ENCODE measurements around the gene KCTD11. TPM values are rescaled to one million over a fixed set of nuclear protein-coding genes. Genes with fewer than 3 reads are reported as not detected.

Gene KCTD11
- total and polyA plus RNA-seq, 2 experiments from 2014 or later: 16.2 to 27.2 TPM

- no peaks in the 10 kb centered on the region for H3F3A ChIP-seq (ENCODE audit: insufficient read depth)
- H3K9me2 ChIP-seq (ENCODE audit: insufficient read depth): no peaks in the 10 kb centered on the region
- no peak for TF ChIP-seq EZH2phosphoT487 (IDR thresholded peaks at IDR 0.05; ENCODE audit: insufficient read depth, low read depth)
- no peak for TF ChIP-seq EZH2 (IDR thresholded peaks at IDR 0.05; ENCODE audit: insufficient read depth, poor library complexity, severe bottlenecking)
- 71 to 88% methylated on average over 2 of the region's 2 CpGs for WGBS, 2 experiments (ENCODE audit: low coverage in 1 of 2, low lambda C conversion rate in 2 of 2, missing lambda C conversion rate in 2 of 2)
- DNase-seq: no peak
- H3K4me3 ChIP-seq: no peak overlapping the region
- no peaks in the 10 kb centered on the region for H3K36me3 ChIP-seq (ENCODE audit: low read depth)
- no peaks in the 10 kb centered on the region for H3K27me3 ChIP-seq (replicated peaks; ENCODE audit: insufficient read depth)
- no peak overlapping the region for H3K4me2 ChIP-seq (ENCODE audit: unreplicated experiment)
- H3K79me2 ChIP-seq (ENCODE audit: insufficient read depth): no peaks in the 10 kb centered on the region
- no peaks in the 10 kb centered on the region for H4K20me1 ChIP-seq (ENCODE audit: insufficient read depth)
- H3K27ac ChIP-seq: no peak overlapping the region
- H3K4me1 ChIP-seq (ENCODE audit: insufficient read depth): no peaks in the 10 kb centered on the region
- in situ Hi-C loops (cut with MboI): no loop called here
- H2AFZ ChIP-seq: no peak overlapping the region
- no peaks in the 10 kb centered on the region for H3K9me3 ChIP-seq (ENCODE audit: low read depth)
- H3K9ac ChIP-seq: no peak overlapping the region
These were observed 22.4 kb downstream of the KCTD11 start for GRCh38 chr17:7374353-7374752.

DNA sequence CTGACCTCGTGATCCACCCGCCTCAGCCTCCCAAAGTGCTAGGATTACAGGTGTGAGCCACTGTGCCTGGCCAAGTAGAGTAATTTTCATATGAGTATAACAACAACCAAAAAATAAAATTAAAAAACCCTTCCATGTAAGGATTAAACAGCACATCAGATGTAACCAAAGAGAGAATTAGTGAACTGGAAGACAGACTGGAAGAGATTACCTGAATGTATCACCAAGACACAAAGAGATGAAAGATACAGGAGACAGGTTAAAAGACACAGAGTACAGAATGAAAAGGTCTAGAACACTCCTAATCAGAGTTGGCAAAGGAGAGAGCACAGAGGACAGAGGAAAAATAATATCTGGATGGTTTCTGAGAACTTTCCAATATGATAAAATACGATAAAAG is 27.2 kb downstream of the KCTD11 start:
- Histone ChIP-seq H3K27me3 (replicated peaks; ENCODE audit: insufficient read depth) (no peaks in the 10 kb centered on the region), H4K20me1 (ENCODE audit: insufficient read depth) (no peaks in the 10 kb centered on the region), H3K4me1 (ENCODE audit: insufficient read depth) (peaks cover 6% of the 10 kb centered on the region), H3K4me3 (no peak overlapping the region), H3K9me2 (ENCODE audit: insufficient read depth) (no peaks in the 10 kb centered on the region), H3K27ac (no peak overlapping the region), H3K36me3 (ENCODE audit: low read depth) (no peaks in the 10 kb centered on the region), H3K9ac (no peak overlapping the region), H3K4me2 (ENCODE audit: unreplicated experiment) (no peak overlapping the region), H3K79me2 (ENCODE audit: insufficient read depth) (no peaks in the 10 kb centered on the region), H2AFZ (no peak overlapping the region), H3F3A (ENCODE audit: insufficient read depth) (no peaks in the 10 kb centered on the region), H3K9me3 (ENCODE audit: low read depth) (no peaks in the 10 kb centered on the region)
- 88% methylated on average over 3 of the region's 3 CpGs for whole genome bisulfite sequencing, 2 experiments (ENCODE audit: low coverage in 1 of 2, low lambda C conversion rate in 2 of 2, missing lambda C conversion rate in 2 of 2)
- no peak for DNase-seq
- TF ChIP-seq EZH2phosphoT487 (IDR thresholded peaks at IDR 0.05; ENCODE audit: insufficient read depth, low read depth) (no peak), EZH2 (IDR thresholded peaks at IDR 0.05; ENCODE audit: insufficient read depth, poor library complexity, severe bottlenecking) (no peak)
- in situ Hi-C loops (cut with MboI): no loop called here

- H3F3A ChIP-seq (ENCODE audit: insufficient read depth): no peaks in the 10 kb centered on the region
- peak overlapping the region; percentile 41 for H3K9ac ChIP-seq
- H3K9me3 ChIP-seq (ENCODE audit: low read depth): no peaks in the 10 kb centered on the region
- no peaks in the 10 kb centered on the region for H3K27me3 ChIP-seq (replicated peaks; ENCODE audit: insufficient read depth)
- TF ChIP-seq EZH2 (IDR thresholded peaks at IDR 0.05; ENCODE audit: insufficient read depth, poor library complexity, severe bottlenecking) (no peak), EZH2phosphoT487 (IDR thresholded peaks at IDR 0.05; ENCODE audit: insufficient read depth, low read depth) (no peak)
- peak overlapping the region; percentile 63 for H3K4me3 ChIP-seq
- H3K4me2 ChIP-seq (ENCODE audit: unreplicated experiment): peak overlapping the region; percentile 85
- WGBS, 2 experiments (ENCODE audit: low coverage in 1 of 2, low lambda C conversion rate in 2 of 2, missing lambda C conversion rate in 2 of 2): 15 to 18% methylated on average over 7 of the region's 7 CpGs
- H3K36me3 ChIP-seq (ENCODE audit: low read depth): no peaks in the 10 kb centered on the region
- H2AFZ ChIP-seq: peak overlapping the region; percentile 72
- in situ Hi-C loops (cut with MboI): no loop called here
- H3K9me2 ChIP-seq (ENCODE audit: insufficient read depth): no peaks in the 10 kb centered on the region
- DNase-seq: peak; percentile 81
- peaks cover 6% of the 10 kb centered on the region for H3K4me1 ChIP-seq (ENCODE audit: insufficient read depth)
- H3K27ac ChIP-seq: no peak overlapping the region
- H3K79me2 ChIP-seq (ENCODE audit: insufficient read depth): no peaks in the 10 kb centered on the region
- H4K20me1 ChIP-seq (ENCODE audit: insufficient read depth): no peaks in the 10 kb centered on the region
These were observed 28.4 kb downstream of the KCTD11 start for GRCh38 chr17:7380321-7380720.

DNA sequence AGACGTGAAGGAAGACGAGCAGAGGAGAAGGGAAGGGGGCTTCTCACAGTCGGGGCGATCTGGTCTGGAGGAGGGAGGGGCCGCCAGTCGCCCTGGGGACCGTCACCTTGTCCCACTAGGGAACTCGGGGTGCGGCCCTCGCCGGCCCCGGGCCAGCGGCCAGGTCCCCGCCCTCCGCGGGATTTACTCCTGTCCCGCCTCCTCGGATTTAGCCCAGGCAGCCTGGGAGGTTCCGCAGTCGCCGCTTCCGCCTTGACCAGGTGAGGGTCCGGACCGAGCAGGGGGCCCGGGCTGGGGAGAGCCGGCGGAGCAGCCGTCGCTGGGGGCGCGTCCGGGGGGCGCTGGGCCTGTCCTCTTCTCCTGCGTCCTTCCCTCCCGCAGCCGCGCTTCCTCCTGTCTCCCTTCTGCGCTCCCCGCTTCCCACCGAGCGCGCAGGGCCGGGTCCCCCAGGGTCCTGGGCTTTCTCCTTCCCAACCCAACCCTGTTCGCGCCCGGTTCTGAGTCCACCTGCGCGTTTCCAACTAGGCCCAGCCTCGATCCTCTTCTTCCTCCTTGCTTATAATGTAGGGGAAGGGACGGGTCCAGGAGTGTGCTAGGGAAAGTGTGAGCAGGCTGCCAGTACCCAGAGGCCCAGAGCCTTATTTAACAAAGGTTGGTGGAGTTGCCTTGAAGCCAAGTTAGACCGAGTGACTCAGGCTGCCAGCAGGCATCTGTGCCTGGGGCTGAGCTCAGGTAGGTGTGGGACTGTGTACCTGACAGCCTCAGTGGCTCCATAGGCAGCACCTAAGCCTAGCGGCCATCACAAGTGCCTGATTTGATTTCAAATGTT is 29.1 kb downstream of the KCTD11 start, which contains the start of gene TNK1:
TNK1 (plus strand) TSS at position 235 of the 829 bp plus-strand sequence. CDS start 1,838 bp downstream, outside the sequence.
- Histone ChIP-seq H3K27ac (no peak within 1 kb of the TSS), H3K4me1 (ENCODE audit: insufficient read depth) (peaks cover 6% of the 10 kb centered on the region), H2AFZ (peak within 1 kb of the TSS; percentile 72), H3K9ac (peak within 1 kb of the TSS; percentile 41), H3K36me3 (ENCODE audit: low read depth) (no peaks in the 10 kb centered on the region), H3K4me2 (ENCODE audit: unreplicated experiment) (peak within 1 kb of the TSS; percentile 85), H3K27me3 (replicated peaks; ENCODE audit: insufficient read depth) (no peaks in the 10 kb centered on the region), H3K9me2 (ENCODE audit: insufficient read depth) (no peaks in the 10 kb centered on the region), H3K79me2 (ENCODE audit: insufficient read depth) (no peaks in the 10 kb centered on the region), H4K20me1 (ENCODE audit: insufficient read depth) (no peaks in the 10 kb centered on the region), H3K4me3 (peak within 1 kb of the TSS; percentile 63), H3F3A (ENCODE audit: insufficient read depth) (no peaks in the 10 kb centered on the region), H3K9me3 (ENCODE audit: low read depth) (no peaks in the 10 kb centered on the region)
- 10% methylated on average over 27 to 34 of the region's 52 CpGs for WGBS, 2 experiments (ENCODE audit: low coverage in 1 of 2, low lambda C conversion rate in 2 of 2, missing lambda C conversion rate in 2 of 2)
- DNase-seq: peak; percentile 48
- in situ Hi-C loops (cut with MboI): no loop called here
- no peak for TF ChIP-seq EZH2 (IDR thresholded peaks at IDR 0.05; ENCODE audit: insufficient read depth, poor library complexity, severe bottlenecking)
- no peak for TF ChIP-seq EZH2phosphoT487 (IDR thresholded peaks at IDR 0.05; ENCODE audit: insufficient read depth, low read depth)
